ENCODE data around the gene SDK1.

DNA sequence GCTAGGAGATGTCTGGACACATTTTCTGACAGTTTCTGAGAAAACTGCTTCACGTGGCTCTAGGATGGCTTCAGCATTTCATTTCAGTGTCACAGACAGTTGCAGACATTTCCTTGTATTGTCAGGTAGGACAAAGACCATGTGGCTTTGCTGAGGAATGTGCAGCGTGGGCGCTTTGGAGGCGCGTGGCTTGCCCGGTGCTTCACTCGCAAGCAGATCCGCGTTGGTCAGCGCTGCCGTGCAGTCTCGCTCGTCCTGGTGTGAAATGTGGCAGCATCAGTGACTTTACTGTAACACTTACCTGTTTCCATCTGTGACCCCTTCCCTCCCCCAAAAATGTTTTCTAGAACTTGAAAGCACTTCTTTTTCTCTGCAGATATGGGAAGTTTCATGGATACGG, 340.5 kb downstream of the SDK1 start:
- TF ChIP-seq ELF4 (IDR thresholded peaks at IDR 0.05) (no peak), CTBP1 (IDR thresholded peaks at IDR 0.05; ENCODE audit: borderline replicate concordance) (no peak), NFRKB (IDR thresholded peaks at IDR 0.05) (no peak), FOXK2 (IDR thresholded peaks at IDR 0.05) (no peak), FOXM1 (IDR thresholded peaks at IDR 0.05; ENCODE audit: borderline replicate concordance) (no peak), ARNT (IDR thresholded peaks at IDR 0.05) (no peak), SUZ12 (IDR thresholded peaks at IDR 0.05) (no peak), SP1 (IDR thresholded peaks at IDR 0.05) (no peak), BHLHE40 (IDR thresholded peaks at IDR 0.05; ENCODE audit: borderline replicate concordance) (no peak), FOXA1 (IDR thresholded peaks at IDR 0.05) (no peak), LEF1 (IDR thresholded peaks at IDR 0.05; ENCODE audit: borderline replicate concordance) (no peak), L3MBTL2 (conservative IDR thresholded peaks at IDR 0.05) (no peak), ZNF384 (IDR thresholded peaks at IDR 0.05) (no peak)
